Amniotic epithelial cell (primary cell): ENCODE measurements around the gene CYB561D2.
"Not testable (repeated sequence)": the region's sequence is repeated elsewhere in the genome, so short reads cannot be mapped to it uniquely, and the experiment has no call there.

Experiments
- DNase-seq: peaks from one replicate; pipeline ENCODE4 v3.0.0-alpha.2; 2010; ENCODE audit warnings: low read depth

Gene CYB561D2, protein sequence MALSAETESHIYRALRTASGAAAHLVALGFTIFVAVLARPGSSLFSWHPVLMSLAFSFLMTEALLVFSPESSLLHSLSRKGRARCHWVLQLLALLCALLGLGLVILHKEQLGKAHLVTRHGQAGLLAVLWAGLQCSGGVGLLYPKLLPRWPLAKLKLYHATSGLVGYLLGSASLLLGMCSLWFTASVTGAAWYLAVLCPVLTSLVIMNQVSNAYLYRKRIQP

DNA sequence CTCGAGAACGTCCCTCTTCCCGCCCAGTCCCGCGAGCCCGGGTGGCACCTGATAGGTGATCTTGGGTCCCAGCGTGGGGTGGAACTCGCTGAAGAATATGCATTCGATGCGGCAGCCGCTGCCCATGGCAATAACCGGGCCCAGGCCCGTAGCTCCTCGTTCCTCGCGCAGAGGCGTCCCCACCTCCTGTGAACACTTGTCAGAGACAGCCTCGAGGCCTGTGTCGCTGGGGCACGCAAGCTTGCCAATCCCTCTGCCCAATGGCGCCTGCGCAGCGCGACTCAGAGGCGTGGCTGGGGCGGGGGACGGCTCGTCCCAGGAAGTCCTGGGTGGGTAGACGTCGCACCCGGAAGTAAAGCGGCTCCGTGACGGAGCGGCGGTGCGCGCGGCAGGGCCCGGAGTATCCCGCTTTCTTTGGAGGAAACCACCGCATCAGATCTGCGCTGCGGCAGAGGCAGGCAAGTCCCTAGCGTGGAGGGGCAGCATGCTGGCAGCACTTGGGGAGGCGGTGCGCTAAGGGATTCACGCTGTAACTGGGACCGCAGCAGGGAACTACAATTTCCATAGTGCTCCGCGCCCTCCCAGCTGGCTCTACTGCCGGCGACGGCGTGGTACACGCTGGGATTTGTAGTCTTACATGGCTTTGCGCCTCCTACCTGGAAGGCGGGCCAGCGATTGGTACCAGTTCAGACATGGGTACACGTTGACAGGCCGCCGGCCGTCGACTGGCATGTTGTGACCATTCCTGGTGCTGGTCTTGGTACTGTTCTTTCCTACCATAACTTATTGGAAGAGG, at the start of gene CYB561D2, which contains the start of gene NPRL2:
Gene CYB561D2 (plus strand): TSS at position 336 of the 796 bp plus-strand sequence. CDS start 572 bp downstream, outside the sequence.
Gene NPRL2 (minus strand): TSS at position 249 of the 796 bp plus-strand sequence. CDS start 123 bp downstream, at position 126.
- peak; percentile 90 for DNase-seq

DNA sequence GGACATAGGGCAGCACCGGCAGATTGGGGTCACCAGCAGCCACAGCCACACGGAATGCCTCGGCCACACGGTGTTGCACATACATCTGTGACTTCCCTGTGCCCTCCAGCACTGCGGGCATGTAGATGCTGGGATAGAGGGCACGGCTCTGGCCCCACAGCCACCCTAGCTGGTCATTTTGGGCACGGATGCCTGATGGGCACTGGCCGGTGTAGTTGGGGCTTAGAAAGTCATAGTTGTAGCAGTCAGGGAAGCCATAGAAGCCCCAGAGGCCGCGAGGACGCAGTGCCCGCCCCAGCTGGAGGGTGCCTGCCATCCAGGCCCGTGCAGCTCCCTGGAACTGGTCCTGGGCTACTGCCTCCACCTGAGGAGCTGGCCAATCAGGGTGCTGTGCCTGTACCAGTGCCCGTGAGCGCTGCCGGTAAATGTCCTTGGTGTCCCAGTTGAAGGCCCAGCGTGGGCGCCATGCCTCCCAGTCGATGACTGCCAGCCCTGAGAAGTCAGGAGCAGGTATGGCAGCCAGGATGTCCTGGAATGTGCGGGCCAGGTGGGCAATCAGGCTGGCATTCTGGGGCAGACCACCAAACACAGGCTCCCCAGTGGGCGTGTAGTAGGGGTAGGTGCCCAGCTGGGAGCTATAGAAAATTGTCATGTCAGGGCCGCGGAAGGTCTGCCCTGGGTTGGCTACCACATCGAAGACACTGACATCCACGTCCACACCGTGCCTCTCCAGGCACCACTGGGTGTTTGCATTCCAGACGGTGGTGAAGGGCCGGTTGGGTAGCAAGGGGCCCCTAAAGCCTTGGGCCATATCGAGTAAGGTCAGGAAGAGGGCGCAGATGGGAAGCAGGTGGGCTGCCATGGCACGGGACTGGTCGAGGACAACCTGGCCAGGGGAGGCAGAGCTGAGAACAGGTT, 48.3 kb upstream of the CYB561D2 start:
- DNase-seq, result no peak

DNA sequence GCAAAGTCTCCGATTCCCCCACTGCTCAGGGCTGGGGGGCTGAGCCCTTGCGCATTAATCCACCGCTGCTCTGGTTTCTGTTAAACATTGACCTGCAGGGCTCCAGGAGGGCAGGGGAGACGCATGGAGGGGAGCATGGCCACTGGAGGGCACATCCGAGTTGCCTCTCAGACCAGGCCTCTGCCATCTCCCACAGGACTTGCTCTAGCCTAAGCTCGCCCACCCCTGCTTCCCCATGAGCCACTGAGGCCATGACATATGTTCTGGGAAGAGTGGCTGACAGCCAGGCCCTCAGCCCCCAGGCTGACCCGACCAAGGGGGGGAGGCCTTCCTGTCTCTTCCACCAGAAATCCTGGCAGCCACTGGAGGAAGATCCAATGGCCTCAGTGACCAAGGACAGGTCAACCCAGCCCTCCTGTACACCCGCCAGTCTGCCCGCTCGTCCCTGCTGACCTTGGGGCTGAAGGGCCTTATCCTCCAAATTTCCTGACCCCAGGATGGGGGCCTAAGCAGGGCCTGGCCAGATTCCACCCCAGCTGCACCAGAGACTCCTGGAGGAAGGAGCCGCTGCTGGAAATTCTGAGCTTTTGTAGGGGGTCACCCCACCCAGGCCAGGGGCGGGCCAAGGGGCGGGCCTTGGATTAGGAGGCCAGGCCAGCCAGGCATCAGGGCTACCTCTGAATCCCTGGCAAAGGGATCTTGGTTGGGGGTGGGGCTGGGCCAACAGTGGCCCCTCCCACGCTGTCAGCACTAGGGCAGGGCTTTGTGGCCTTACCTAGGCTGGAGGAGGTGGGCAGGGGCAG, 47.4 kb upstream of the CYB561D2 start, which contains the start of gene HYAL1:
Gene HYAL1 (minus strand): TSS at position 562 of the 803 bp plus-strand sequence. CDS start 618 bp downstream, outside the sequence.
- DNase-seq, result peak; percentile 23

DNA sequence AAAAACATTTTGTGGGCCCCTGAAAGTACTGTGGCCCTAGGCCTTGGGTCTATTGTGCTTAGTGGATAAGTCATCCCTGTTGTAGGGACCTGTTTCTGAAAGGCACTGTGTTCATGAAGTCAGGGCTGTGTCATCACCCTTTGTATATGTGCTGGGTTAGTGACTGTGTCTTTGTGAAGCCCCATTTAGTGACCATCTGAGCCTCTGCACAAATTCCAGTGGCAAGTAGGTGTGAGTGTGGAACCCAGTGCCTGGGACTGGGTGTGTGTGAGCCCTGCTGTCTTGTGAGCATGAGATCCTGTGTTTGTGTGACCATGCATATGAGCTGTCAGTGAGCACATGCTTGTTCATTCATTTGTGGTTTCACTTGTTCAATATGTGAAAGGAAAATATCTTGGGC, 46.1 kb upstream of the CYB561D2 start:
- DNase-seq, result no peak

DNA sequence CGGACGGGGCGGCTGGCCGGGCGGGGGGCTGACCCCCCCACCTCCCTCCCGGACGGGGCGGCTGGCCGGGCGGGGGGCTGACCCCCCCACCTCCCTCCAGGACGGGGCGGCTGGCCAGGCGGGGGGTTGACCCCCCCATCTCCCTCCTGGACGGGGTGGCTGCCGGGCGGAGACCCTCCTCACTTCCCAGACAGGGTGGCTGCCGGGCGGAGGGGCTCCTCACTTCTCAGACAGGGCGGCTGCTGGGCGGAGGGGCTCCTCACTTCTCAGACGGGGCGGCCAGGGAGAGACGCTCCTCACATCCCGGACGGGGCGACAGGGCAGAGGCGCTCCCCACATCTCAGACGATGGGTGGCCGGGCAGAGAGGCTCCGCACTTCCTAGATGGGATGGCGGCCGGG, 38.6 kb upstream of the CYB561D2 start:
- not testable (repeated sequence) for DNase-seq

DNA sequence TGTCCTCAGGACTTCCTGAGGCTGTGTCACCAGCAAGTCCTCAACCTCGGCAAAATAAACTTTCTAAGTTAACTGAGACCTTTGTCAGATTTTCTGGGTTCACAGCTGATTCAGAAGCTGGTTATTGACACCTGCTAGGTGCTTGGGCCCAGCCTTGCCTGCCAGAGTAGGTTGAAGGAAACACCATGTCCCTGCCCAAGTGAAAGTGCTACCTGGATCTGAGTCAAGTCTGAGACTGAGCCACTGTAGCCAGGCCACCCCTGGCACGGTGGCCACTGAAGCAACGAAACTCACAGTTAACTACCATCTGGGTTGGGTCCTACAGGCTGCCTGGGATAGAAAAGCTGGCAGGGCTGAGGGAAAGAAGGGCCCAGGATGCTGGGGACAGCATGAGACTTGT, 36.3 kb upstream of the CYB561D2 start:
- DNase-seq, result no peak

DNA sequence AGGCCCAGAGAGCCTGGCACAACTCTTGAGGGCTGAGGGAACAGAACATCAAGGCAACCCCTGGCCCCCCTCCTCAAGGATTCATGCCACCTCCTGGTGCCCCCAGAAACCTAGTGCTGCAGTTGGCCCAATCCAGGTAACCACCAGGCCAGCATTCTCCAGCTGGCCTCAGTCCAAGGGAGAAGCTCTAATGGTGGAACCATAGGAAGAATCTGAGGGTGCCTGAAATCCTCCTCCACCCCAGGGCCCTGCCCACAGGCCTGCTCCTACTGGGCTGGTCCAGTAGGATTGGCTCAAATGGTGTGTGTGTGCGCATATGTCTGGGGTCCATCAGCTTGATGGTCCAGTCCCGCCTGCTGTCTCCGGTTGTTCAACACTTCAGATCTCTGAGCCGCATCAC, 35.8 kb upstream of the CYB561D2 start:
- DNase-seq, result no peak

DNA sequence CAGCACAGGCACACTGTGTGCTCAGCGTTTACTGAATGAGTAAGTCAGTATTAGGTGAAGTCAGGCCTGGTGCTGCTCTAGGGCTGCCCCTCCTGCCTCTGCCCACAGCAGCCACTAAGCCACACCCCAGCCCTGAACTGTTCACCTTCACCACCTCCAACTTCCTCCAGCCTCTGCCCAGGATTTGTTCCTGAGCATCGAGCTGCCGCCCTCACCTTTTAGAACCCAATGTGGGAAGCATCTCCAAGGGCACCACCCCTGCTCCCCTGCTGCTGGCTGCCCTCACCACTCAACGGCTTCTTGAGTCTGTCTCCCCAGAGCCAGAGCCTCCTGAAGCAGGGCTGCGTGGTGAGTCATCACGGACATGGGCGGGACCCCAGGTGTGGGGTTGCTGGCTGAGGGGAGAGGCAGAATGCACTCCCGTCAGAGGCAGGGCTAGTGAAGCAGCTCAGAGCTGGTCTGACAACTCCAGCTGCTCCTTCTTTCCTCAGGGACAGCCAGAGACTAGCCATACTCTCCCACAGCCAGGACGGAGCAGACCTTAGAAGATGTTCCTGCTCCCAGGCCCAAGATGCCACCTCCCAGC, 33.9 kb upstream of the CYB561D2 start:
- peak; percentile 67 for DNase-seq

DNA sequence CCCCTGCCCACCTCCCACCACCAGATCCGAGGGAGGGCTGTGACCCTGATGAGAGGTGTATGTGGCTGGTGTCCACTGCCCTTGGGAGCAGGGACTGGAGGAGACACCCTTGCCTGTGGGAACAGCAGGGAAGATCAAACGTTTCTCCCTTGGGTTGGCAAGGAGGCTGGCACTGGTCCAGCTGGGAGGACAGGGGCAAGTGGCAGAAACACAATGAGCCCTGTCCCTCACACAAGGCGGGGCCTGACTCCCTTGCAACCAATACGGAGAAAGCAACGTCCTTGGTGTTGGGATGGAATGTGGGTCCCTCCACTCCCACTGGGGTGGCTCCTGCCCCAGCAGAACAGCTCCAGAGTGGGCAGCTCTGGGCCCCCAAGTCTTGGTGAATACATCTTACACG, 33.4 kb upstream of the CYB561D2 start:
- DNase-seq, result no peak

DNA sequence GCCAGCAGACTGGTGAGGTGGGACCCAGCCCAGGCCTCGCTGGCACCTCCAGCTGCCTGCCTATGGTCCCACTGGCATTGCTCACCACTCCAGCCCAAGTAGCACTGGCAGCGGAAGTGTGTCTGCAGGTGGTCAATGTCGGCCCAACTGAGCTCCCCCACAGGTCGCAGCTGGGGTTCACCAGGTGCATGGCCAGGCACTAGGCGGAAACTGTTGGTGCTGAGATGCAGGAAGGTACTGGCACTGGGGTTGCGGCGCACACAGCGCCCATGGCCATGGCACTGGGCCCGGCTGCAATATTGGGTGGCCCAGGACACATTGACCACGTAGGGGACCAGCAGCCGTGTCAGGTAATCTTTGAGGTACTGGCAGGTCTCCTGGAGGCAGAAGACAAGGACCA, 32.5 kb upstream of the CYB561D2 start:
- no peak for DNase-seq

DNA sequence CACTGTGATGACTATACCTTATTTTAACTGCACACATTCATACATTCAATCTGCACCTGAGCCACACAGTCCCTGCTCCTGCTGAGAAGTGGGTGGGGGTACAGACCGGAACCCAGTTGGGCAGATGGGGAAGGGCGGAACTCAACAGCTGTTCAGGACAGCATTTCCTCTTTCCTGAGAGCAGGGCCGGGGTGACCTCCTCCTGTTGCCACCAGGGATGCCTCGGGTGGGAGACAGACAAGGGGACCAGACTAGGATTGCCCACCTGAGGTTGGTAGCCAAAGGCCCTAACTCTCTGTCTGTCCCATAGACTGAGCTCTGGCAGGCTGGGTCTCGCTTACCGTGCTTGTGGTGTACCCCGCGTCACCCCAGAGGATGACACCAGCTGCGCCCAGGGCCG, 32.0 kb upstream of the CYB561D2 start:
- no peak for DNase-seq

DNA sequence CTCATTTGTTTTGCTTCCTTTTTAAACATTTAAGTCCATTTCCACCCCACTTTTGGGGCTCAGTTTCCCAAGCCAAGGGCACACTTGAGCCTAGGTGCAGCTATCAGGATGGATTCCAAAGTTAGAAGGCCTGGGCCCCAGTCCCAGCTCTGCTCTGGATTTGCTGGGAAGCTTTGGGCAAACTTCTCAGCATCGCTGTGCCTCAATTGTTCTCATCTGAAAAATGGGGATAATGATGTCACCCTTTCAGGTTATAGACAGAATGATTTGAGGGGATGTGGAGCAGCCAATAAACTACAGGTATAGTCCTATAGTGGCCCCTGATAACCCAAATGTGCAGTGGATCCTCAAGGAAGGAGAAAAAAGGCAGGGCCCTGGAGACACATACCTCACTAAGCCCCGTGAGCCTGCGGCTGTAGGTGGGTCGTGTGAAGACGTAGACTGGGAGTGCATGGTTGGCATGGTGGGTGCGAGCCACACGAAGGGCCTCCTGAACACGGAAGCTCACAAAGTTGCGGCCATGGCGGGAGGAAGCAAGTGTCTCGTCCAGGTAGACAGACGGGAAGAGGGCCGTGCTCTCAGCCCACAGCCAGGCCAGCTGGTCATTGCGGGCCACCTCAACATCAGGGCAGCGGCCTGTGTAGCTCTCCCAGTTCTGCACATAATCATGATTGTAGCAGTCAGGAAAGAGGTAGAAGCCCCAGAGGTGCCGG, 31.3 kb upstream of the CYB561D2 start:
- no peak for DNase-seq

DNA sequence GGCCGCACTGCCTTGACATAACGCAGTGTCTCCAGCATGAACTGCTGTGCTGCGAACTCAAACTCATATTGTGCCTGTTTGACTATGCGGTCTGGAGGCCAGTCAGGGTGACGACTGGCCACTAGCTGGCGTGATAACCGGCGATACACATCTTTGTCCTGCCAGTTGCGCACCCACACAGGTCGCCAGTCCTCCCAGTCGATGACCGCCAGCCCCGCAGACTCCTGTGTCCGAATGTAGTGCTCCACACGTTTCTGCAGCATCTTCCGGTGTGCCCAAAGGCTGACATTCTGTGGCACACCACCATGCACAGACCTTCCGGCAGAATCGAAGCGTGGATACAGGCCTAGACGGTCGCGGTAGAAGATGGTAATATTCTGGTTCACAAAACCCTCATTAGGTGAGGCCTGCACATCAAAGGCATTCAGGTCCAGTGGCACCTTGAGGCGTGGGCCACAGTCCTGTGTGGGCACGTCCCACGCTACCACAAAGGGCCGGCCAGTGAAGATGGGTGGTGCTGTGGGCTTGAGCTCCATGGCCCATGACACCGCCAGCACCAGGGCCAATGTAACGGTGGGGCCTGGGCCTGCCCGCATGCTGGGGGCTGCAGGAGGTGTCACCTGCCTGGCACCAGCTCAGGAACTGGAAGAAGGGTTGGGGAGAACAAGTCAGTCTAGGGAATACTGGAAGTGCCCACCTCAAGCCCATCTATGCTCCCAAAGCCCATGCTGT, 30.6 kb upstream of the CYB561D2 start:
- no peak for DNase-seq

DNA sequence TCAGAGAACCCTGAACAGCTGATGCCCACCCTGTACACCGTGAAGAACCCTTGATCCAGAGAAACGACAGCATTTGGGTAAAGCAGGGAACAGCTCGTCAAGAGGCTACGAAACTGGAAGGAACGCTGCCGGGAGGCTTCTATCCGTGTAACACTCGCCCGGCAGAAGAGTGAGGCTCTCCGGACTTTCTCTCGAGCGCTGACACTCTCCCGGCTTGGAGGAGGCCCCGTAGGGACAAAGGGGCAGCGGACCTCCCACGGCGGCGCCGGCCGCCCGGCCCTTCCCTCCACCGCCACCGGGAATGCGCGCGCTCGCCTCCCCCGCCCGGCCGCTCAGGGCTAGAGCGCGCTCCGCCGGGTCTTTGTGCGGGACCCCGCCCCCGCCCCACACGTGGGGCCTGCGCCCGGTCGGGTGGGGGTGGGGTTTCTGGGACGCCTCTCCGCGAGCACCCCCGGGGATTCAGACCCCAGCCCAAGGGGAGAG, 29.8 kb upstream of the CYB561D2 start:
- DNase-seq, result peak; percentile 61

DNA sequence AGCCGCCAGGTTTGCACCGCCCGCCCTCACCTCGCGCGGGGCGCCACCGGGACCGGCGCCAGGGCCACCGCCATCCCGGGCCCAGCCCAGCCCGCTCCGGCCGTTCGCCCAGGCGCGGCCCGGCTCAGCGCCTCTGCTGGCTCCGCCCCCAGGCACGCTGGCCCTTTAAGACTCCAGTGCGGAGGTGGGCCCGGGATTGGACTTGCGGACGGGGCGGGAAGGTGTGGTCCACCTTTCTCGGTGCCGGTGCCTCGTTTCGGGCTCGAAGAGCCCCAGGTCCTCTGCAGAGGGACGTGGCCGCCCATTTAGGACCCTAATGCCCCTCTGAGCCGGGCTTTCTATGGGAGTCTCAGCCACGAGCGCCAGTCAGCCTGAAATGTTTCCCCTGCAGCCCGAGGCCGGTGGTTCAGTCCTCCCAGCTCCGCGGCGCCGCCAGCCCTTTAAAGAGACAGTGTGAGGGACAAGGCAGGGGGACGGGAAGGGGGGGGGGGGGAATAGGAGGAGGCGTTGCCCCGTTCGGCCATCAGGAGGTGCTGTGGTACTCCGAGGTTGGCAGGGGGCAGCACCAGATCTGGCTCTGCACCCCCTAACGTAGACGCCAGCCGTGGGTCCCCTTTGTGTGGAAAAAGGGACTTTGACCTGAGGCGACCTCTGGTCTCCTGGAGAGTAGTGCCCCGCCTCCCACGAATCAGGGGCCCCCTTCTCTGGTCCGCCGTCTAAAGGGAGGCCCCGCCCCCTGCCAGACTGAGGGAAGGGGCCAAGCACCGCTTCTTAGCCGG, 29.1 kb upstream of the CYB561D2 start:
- peak; percentile 84 for DNase-seq

DNA sequence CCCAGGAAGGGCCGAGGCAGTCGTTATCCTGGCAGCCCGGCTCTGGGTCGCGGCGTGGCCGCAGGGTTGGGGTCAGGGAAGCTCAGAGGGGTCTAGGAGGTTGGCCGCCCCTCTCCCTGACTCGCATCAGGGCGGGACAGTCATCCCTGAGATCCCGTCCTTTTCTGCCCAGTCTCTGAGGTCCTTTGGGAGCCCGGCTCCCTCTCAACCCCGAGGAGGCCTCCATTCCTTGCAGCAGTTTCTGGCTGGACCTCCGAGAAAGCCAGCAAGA, 28.6 kb upstream of the CYB561D2 start:
- no peak for DNase-seq

DNA sequence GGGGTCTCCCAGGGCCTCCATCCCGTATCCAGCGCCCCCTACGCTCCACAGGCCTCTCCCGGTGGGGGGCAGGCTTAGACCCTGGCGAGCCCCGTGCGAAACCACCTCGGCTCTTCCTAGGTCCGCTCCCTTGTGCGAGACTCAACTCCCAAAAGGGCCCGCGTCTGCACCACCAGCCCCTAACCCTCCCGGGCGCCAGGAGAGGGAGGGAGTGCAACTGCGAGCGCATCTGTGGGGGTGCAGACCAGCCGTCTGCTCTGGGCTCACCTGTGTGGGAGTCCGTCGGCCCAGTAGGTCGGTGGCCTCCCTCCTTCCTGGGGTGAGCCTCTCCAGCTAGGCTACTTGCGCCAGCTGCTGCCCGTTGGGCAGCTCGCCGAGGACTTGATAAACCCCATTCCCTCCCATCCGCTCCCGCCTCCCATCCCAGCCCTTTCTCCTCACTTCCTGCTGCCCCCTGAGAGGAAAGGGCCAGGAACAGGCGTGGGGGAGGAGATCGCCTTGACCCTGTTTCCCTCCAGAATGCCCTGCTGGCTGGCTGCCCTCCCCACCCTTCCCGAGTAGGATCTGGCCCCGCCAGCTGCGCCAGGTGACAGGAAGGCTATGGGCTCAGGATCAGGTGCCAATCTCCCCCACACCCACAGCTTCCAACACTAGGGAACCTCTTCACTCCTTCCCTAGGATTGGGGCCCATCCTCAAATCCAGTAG, 28.1 kb upstream of the CYB561D2 start, which contains the start of gene HYAL2:
Gene HYAL2 (minus strand): TSS at position 360 of the 706 bp plus-strand sequence. CDS start 2,256 bp downstream, outside the sequence.
- DNase-seq, result no peak

DNA sequence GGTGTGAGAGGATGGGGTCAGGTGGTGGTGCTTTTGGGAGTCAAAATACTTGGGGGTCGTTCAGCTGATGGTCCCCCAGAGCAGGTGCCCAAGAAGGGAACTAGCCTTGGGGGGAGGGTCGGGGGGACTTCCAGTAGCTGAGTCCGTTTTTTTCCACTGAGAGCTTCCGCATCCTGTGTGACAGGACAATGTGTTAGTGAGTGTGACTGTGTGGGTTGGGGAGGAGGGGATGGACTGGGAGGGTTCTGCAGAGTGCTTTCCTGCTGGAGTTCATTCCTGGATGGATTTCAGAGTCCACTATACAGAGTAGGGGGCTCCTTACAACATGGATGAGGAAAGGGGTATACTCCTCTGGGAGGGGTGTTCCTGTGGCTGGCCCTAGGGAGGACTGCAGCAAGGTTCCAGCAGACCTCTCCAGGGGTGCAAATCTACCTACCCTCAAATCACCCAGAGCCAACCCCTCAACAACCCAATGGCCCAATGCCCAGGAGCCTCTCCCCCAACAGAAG, 27.5 kb upstream of the CYB561D2 start:
- no peak for DNase-seq
